IPS-NIHi7 (cell line): ENCODE data around the gene ZBTB47.

Source experiments
- DNase-seq: peaks from one replicate; pipeline ENCODE4 v3.0.0; 2012; ENCODE audit warnings: mixed read lengths; ENCODE audit errors: extremely low spot score

Gene ZBTB47

DNA sequence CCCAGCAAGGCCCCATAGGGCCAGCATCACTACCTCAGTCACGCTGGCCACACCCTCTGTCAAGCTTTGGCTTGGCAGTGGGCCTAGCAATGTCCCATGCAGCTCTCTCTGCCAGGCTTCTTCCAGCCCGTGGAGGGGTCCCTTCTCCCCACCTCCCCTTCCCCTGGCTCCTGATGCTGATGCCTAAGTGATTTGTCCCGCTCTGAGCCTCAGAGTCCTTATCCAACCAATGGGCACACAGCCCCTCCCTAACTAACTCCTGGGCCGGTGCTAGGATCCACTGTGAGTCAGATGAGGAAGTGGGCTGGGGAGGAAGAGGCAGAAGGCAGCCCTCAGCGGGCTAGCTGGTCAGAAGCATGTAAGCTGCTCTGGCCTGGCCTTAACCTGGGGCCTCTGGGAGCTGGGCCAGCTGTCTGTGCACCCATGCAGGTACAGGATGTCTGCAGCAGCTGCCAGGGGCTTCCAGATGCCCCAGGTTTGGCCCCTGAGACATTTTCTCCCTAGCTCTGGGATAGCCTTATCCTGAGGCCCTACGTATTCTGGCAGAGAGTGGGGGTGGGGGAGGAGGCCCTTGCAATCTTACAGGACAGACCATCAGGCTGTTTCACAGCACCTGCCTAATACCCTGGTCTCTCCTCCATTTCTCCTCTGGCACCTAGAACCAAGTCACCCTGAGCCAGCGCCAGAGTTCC lies 740 bp upstream of the ZBTB47 start:
- DNase-seq: peak; percentile 40

DNA sequence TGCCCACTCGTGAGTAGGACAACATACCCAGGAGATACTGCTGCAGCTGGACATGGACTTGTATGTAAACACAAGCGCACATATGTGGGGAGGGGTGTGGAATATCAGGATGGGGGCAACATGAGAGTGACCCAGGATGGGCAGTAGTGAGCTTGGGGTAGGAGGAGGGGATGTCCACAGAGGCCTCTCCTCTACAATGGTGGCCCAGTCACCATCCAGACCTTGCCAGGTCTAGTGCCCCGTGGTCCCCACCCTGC lies 266 bp upstream of the ZBTB47 start:
- no peak for DNase-seq

DNA sequence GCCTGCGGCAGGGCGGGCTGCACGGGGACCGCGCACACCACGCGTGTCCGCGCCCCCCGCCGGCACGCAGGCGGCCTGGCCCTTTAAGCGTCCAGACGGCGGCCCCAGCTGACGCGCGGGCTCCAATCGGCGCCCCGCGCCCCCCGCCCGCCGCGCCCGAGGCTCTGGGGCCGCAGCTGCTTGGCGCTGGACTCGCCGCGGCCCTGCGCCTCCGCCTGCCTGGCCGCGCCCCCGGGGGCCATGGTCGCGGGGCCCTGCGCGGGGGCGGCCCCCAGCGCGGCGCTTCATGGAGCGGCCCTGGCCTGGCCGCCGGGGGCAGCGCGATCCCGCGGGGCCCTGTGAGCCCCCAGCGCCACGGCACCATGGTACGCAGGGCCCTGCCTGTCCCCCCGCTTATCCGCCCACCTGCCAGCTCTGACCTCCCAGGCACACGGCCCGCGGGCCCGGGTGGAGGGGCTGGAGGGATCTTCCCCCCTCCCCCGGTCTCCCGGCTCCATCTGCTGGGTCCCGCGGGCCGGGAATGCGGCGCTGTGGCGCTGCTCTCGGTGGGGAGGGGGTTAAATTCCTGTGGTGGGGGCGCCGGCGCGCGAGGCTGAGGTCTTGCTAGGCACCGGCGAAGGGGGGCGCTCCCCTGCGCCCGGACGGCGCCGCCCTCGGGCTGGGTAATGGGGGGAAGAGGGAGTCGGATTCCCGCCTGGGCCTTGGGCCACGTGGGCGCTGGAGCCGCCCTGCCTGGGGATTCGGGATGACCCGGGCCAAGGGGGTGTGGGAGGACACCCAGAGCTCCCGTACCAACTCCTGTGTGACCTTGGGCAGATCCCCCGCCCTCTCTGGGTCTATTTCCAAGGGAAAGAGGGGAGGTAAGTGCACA lies 1.1 kb downstream of the ZBTB47 start:
- DNase-seq: peak; percentile 85

DNA sequence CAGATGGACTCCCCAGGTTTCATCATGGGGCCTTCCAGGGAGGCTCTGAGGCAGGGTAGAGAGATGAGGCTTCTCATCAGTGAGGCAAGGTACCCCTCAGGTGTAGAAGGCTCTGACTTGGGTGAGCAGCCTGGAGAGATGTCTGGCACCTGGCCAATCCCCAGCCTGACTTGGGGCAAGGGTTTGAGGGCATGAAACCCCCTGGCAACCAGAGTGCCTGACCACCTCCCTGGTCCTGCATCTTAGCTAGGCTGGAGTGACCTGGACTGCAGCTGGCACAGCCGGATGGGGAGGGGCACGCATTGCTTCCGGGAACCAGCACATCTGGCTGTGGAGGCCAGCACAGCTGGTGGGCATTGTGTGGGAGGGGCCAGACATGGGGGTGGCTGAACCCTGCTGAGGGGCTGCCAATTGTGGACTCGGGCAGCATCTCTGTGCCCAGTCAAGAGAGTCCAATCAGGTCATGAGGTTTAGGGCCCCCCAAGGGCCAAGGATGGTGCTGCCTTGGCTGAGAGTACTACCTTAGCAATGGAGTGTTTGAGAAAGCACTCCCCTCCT lies 1.9 kb downstream of the ZBTB47 start:
- peak; percentile 22 for DNase-seq

DNA sequence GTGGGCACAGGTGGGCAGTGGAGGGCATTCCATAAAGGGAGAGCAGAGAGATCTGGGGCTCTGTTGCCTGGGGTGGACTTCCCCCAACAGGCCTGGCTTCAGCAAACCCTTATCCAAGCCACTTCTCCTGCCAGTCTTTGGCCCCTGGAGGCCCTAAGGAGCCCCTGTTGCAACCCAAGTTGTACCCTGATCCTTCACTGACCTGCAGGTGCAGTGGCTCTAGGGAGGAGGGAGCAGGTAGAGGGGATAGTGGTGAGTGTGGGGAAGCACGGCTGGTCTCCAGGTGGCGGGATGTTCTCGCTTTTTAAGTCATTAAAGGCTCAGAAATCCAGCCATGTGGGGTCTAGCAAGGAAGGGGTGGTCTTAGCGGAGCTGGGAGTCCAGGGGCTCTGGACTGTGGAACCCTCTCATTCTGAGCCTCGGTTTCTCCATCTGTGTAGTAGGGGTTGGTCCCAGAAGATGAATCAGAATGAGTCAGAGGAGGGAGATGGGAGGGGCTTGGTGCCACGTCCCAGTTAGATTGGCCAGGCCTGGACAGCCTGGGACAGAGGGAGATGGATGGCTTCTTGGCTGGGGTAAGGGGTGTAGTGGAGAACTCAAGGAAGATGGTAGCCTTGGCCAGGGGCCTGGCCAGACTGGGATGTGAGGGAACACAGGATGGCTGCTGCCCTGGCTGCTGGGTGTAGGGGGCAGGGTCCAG lies 2.6 kb downstream of the ZBTB47 start:
- peak; percentile 18 for DNase-seq

DNA sequence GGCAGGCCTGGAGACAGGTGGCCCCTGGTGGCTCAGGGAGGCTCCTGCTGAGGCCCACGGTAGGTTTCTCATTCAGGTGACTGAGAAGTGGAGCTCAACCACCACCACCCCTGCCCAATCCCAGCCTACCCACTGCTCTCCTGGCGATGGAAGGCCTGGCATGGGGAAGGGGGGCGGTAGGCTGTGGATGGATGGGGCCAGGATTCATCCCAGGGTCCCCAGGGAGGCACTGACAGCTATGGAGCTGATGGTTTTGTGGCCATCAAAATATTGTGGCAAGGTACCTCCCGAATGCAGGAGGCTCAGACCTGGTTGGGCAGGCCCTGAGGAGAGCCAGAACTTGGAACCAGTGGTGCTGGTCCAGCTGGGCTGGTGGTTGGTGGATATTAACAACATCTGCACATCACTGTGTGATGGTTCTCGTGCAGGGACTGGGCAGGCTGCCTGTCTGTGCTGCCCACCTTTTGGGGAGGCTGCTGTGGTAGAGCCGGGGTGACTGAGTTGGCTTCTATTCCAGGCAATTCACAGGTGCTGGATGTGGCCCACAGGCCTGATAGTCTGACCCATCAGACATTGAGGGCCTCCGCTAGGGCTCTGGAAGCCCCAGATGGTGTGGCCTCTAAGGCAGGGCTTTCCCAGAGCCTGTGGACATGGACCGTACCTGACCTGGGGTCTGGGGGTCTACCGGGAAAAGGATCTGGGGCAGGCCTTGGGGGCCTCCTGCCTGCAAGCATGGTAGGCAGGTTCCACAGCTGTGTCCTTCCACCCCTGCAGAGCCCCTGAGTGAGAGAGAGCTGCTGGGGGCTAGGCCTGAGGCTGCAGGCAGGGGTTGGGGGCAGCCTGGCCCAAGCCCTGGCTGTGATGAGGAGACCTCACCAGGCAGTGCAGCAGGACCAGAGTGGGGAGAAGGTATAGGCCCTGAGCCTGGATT lies 3.4 kb downstream of the ZBTB47 start:
- DNase-seq: no peak

DNA sequence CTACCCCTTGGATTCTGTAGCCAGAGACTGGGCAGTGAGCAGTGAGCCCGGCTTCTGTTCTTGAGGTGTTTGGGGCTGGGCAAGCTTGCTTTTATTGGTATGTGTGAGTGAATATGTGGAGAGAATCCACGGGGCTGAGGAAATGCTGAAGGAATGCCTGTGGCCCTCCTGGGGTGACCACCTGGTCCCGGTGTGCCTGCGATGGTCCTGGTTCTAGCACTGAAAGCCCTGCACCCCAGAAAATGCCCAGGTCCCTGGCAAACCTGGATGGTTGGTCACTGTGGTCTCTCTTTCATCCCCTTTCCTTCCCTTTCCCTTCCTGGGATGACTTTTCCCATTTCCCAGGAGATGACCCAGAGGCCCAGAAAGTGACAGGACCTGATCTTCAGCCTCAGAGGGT lies 4.2 kb downstream of the ZBTB47 start:
- no peak for DNase-seq

DNA sequence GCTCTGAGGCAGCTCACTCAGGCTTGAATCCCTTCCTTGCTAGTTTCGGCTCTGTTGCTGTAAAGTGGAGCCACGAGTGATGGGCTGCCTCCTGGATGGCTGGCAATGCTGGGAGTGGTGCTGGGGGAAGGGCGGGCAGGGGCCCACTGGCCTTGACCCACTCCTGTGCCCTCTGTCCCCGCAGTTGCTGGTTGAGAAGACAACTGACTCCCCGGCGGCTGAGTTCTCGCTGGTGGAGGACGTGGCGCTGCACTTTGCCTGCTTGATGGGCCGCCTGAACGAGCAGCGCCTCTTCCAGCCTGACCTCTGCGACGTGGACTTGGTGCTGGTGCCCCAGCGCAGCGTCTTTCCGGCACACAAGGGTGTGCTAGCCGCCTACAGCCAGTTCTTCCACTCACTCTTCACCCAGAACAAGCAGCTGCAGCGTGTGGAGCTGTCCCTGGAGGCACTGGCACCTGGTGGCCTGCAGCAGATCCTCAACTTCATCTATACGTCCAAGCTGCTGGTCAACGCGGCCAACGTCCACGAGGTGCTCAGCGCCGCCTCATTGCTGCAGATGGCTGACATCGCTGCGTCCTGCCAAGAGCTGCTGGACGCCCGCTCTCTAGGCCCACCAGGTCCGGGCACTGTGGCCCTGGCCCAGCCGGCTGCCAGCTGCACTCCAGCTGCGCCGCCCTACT lies 4.7 kb downstream of the ZBTB47 start:
- DNase-seq: no peak

DNA sequence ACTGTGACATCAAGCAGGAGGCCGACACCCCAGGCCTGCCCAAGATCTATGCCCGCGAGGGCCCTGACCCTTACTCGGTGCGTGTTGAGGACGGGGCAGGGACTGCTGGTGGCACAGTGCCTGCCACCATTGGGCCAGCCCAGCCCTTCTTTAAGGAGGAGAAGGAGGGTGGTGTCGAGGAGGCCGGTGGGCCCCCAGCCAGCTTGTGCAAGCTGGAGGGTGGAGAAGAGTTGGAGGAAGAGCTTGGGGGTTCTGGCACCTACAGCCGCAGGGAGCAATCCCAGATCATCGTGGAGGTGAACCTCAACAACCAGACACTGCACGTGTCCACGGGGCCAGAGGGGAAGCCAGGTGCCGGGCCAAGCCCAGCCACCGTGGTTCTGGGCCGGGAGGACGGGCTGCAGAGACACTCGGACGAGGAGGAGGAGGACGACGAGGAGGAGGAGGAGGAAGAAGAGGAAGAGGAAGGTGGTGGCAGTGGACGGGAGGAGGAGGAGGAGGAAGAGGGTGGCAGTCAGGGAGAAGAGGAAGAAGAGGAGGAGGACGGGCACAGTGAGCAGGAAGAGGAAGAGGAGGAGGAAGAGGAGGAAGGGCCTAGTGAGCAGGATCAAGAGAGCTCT lies 5.4 kb downstream of the ZBTB47 start:
- DNase-seq: no peak

DNA sequence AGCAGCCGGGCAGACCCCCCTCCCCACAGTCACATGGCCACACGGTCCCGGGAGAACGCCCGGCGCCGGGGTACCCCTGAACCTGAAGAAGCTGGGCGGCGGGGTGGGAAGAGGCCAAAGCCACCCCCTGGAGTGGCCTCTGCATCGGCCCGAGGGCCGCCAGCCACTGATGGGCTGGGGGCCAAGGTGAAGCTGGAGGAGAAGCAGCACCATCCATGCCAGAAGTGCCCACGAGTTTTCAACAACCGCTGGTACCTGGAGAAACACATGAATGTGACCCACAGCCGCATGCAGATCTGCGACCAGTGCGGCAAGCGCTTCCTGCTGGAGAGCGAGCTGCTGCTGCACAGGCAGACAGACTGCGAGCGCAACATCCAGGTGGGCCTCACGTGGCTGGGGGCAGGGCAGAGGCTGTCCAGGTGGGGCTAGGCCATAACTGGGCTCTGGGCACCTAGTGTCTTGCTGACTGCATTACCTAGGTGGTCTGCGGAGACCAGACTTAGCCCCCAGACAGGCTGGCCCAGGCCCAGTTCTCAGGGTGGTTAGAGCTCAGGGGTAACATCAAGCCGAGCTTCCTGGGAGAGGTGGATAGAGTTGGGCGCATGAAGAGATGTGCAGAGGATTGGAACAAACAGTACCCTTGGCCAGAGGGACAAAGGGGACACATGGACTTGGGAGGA lies 6.1 kb downstream of the ZBTB47 start:
- DNase-seq: no peak

DNA sequence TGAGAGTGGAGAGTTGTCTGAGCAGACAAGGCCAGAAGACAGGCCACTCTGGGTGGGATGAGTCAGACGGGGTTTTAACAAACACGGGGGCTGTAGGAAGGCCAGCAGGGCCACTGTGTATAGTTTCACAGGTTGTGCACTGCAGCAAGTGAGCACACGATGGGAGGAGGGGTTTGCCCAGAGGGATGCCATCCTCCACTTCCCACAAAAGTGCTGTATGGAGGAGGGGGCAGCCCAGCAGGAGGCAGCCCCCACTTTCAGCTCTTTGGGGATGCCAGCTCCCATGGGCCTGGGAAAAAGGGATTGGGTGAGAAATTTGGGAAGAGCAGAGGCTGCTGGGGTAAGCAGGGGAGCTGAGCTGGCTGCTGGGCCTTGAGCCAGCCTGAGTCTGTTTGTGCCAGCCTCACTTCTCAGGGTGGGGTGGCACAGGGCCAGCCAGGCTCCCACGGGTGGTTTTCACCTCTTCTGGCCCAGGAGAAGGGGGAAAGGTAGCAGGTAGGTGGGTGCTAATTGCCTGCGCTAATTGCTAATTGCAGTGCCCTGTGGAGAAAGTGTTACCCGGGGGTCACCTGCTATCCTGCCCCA lies 6.7 kb downstream of the ZBTB47 start:
- DNase-seq: peak; percentile 14

DNA sequence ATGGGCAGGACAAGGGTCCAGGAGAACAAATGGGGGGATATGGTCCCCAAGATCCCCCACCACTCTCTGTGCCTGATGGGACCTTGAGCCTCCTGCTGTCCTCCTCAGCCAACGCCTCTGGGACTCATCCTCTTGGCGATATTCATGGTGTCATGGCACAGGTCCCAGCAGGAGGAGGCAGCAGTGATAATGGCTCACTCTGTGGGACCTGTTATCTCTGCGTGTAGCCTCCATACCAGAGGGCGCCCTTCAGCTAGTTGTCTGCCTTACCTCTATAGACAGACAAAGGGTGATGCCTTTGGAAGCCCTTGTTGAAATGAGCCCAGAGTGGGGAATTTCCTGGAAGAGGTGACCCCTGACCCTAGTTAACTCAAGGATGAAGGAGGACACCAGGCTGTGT lies 7.4 kb downstream of the ZBTB47 start:
- peak; percentile 58 for DNase-seq

DNA sequence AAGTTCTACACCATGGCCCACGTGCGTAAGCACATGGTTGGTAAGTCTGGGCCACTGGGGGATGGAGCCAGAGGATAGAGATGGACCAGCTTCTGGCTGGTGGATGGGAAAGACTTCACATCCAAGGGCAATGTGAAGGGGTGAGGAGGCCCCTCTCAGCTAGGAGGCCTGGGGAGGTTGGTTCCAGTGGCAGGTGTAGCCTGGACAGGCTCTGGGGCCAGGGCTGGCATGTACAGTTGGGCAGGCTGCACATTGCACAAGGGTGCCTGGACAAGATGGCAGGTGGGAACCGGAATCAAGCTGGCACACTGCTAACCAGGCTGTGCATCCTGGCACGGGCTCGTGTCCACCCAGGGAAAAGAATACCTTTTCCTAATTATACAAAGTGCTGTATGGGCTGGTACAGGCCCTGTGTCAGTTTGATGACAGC lies 8.1 kb downstream of the ZBTB47 start:
- DNase-seq: no peak

DNA sequence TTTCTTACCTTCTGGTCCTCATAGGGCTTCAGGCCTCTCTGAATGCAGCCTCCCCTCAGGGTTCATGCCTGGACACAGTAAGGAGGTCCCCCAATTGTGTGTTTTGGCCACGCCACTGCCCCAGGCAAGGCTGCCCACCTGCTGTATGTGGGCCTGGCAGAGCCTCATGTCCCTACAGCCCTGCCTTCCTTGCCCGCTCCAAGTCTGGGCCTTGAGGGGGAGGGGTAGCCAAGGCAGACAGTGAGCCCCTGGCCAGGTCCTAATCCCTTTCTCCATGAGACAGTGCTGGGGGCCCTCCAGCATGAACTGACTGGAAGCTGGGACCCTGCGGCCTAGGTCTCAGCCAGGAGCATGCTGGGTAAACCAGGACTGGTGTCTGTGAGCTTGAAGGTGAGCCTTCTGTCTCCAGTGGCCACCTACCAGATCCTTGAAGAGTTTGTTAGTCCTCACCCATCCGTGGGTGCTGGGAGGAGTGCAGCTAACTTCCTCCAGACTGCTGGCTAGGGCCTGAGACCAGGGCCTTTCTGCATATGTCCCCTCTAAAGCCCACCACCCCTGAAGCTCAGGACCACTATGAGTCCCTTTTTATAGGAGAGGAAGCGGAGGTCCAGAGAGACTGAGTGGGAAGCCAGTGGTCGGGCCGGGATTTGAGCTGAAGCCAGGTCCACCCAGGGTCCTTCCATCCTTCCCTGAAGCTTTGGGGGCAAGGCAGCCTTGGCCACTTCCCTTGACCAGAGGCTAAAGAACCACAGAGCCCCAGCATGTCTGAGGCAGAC lies 8.7 kb downstream of the ZBTB47 start:
- DNase-seq: no peak

DNA sequence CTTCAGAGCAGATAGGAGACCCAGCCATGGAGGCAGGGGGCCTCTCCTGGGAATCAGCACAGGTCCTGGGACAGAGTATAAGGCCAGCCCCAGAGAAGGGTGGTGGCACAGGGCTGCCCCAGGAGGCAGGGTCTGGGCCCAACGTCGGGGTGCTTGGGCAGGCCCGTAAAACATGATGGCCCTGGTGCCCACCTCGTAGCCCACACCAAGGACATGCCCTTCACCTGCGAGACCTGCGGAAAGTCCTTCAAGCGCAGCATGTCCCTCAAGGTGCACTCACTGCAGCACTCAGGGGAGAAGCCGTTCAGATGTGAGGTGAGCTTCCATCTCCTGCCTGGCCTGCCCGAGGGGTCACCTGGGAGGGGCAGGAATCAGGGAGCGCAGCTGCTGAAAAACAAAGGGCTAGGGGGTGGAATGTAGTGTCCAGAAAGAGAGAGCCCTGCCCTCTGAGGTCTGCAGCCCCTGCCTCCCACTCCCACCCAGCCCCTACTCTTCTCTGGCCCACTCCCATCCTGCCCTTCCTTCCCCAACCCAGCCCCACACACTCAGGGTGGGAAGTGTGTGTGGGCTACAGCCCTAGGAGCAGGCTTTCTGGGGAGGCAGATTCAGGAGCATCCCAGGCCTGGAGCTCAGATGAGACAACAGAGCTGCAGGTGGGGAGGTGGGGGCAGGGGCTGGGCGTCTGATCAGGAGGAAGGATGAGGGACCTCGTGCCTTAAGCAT lies 9.5 kb downstream of the ZBTB47 start:
- no peak for DNase-seq

DNA sequence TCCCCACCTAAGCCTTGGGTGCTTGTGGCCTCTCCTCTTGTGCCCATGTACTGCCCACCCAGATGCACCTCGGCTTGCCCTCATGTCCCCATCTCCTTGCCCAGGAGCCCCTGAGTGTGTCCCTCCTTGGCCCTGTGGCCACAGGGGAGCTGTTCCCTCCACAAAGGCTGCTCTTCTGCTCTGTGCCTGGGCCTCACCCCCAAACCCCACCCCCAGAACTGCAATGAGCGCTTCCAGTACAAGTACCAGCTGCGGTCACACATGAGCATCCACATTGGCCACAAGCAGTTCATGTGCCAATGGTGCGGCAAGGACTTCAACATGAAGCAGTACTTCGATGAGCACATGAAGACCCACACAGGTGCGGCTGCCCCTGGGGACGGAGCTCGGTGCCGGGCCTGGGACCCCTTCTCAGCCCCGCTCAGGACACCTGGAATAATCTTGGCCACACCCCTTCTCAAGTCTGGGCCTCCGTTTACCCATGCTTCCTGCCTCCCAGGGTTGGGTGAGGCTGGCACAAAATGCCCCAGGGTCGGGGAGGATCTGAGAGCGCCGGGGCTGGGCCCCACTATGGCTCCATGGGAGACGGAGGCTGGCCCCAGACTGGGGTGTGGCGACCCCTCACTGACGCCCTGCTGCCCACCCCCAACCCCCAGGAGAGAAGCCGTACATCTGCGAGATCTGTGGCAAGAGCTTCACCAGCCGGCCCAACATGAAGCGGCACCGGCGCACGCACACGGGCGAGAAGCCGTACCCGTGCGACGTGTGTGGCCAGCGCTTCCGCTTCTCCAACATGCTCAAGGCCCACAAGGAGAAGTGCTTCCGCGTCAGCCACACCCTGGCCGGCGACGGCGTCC lies 10.3 kb downstream of the ZBTB47 start:
- DNase-seq: no peak

DNA sequence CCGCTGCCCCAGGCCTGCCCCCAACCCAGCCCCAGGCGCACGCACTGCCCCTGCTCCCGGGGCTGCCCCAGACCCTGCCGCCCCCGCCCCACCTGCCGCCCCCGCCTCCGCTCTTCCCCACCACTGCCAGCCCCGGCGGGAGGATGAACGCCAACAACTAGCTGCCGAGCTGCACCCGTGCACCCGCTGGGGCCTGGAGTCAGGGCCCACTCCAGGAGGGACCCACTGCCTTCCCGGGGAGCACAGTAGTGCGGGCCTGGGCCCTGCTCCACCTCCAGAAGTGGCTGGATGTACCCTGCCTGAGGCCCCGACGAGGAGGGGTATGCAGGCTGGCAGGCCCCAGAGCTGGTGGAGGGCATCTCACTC lies 10.9 kb downstream of the ZBTB47 start:
- no peak for DNase-seq
